Non-pigmented ciliary epithelial cell (primary cell): ENCODE results near the gene GRAMD1A.
"Not testable (repeated sequence)": the region's sequence is repeated elsewhere in the genome, so short reads cannot be mapped to it uniquely, and the experiment has no call there.

ENCODE experiments used
- DNase-seq: peaks from one replicate; pipeline ENCODE4 v3.0.0-alpha.2; 2010; ENCODE audit warnings: low read depth

GRAMD1A gene

GRCh38 chr19:35004517-35005255 lies 4.6 kb downstream of the GRAMD1A start:
- no peak for DNase-seq

GRCh38 chr19:35005256-35005977 lies 5.3 kb downstream of the GRAMD1A start:
- no peak for DNase-seq

- DNase-seq = not testable (repeated sequence)
Observed at GRCh38 chr19:35006007-35006341, 5.9 kb downstream of the GRAMD1A start.

- DNase-seq = peak; percentile 63
Observed at GRCh38 chr19:35006342-35006998, 6.3 kb downstream of the GRAMD1A start.

GRCh38 chr19:35006999-35007365 lies 6.9 kb downstream of the GRAMD1A start:
- DNase-seq = no peak

- DNase-seq = not testable (repeated sequence)
Observed at GRCh38 chr19:35007427-35007826, 7.3 kb downstream of the GRAMD1A start.

- no peak for DNase-seq
Observed at GRCh38 chr19:35008891-35009341, 8.8 kb downstream of the GRAMD1A start.

- no peak for DNase-seq
Observed at GRCh38 chr19:35009424-35010415, 9.6 kb downstream of the GRAMD1A start.

- DNase-seq = no peak
Observed at GRCh38 chr19:35011091-35011689, 11.1 kb downstream of the GRAMD1A start.

- DNase-seq = no peak
Observed at GRCh38 chr19:35011737-35012682, 11.9 kb downstream of the GRAMD1A start.

GRCh38 chr19:35013041-35013819 lies 13.1 kb downstream of the GRAMD1A start:
- DNase-seq = no peak

GRCh38 chr19:35013820-35014754 lies 14.0 kb downstream of the GRAMD1A start:
- no peak for DNase-seq

GRCh38 chr19:35014774-35015173 lies 14.7 kb downstream of the GRAMD1A start:
- DNase-seq = not testable (repeated sequence)

GRCh38 chr19:35015270-35015953 lies 15.3 kb downstream of the GRAMD1A start:
- no peak for DNase-seq

GRCh38 chr19:35015954-35016351 lies 15.8 kb downstream of the GRAMD1A start:
- no peak for DNase-seq

- DNase-seq = no peak
Observed at GRCh38 chr19:35017507-35017906, 17.4 kb downstream of the GRAMD1A start.

GRCh38 chr19:35018379-35018778 lies 18.3 kb downstream of the GRAMD1A start:
- no peak for DNase-seq

- no peak for DNase-seq
Observed at GRCh38 chr19:35019144-35019543, 19.0 kb downstream of the GRAMD1A start.
